Stimulated activated CD8-positive, alpha-beta memory T cell treated with anti-CD3 and anti-CD28 coated beads, Interleukin-15, amount 100 ng/mL, for 48 hours (primary cell): ENCODE measurements around the gene MROH9.

Source experiments
- DNase-seq, 2 donors: peaks; one replicate each; pipeline ENCODE4 v3.0.0-alpha.2; 2020; ENCODE audit warnings: low read depth in 2 of 2

The MROH9 gene

DNA sequence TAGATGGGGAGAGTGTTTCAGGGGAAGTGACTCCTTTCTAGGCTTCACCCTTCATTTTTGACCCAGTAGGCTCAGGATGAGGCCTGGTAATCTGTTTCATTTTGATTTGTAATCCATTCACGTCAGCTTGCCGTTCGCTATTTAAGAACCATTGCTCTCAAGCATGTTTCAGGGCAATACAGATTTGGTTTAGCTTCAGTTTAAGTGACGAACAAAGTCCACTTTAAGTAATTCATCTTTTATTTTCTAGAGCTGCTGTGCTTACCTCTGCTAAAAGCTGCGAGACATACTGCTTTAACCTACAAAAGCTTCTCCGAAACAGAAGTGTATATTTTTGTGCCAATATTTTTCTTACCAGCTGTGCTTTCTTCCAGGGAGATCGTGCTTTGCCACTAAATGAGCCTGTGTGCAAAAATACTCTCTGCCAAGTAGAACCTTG is 146.4 kb downstream of the MROH9 start:
- no peak for DNase-seq

GRCh38 chr1:171082606-171083005 is 147.3 kb downstream of the MROH9 start:
- DNase-seq, result no peak

GRCh38 chr1:171083222-171083621 is 147.9 kb downstream of the MROH9 start:
- DNase-seq, result no peak

DNA sequence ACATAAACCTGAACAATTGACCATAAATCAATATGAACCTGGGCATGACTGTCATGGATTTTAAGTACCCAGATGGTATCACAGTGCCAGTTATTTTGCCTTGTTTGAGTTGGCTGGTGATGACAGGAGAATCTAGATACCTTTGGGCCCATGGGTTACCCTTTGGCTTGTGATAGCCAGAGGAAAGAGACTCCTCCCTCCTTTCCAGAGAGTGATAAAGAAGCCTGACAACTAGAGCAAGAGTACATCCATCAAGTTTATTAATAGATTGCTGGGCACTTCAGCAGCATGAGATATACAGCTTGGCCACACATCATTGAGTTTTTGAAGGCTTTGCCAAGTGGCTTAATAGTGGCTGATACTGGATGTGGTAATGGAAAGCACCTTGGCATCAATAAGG is 148.8 kb downstream of the MROH9 start:
- DNase-seq, result no peak

GRCh38 chr1:171084870-171085269 is 149.5 kb downstream of the MROH9 start:
- no peak for DNase-seq

DNA sequence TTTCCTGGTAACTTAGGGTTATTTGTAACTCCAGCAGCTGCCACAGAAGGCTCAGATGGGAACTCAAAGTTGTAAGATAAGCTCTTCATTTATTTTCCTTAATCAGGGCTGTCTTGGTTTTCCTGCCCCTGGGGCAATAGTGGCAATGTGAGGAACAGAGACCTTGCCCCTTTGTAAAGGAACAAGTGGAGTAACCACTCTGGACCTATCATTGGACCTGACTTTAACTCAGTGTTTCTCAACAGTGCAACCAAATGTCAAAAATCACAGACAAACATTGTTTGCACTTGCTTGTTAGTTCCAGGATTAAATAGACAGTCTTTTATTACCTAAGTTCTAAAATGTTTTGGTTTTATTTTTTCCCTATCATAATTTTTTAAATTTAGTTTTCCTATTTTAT is 152.6 kb downstream of the MROH9 start:
- DNase-seq, result no peak

- no peak for DNase-seq
Observed at GRCh38 chr1:171090604-171091003, 155.3 kb downstream of the MROH9 start, which contains the start of gene FMO3. Gene FMO3, plus strand, starts transcription at chr1:171090905. Its CDS starts 1,754 bp downstream, at chr1:171092659.

- DNase-seq, result no peak
Observed at GRCh38 chr1:171103862-171104261, 168.5 kb downstream of the MROH9 start.

- DNase-seq, result no peak
Observed at GRCh38 chr1:171107262-171107940, 172.1 kb downstream of the MROH9 start.

DNA sequence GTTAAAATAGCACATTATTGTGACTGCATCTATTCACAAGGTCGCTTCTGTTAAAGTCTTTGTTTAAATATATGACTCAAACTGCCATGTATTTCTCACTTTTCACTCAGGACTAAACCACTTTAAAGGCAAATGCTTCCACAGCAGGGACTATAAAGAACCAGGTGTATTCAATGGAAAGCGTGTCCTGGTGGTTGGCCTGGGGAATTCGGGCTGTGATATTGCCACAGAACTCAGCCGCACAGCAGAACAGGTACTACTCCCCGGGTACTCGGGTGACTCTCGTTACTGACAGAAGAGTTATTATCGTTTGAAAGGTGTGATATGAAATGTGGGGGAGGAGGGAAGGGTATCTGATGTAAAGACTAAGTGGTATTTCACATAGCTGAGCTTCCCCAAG is 172.6 kb downstream of the MROH9 start:
- no peak for DNase-seq

DNA sequence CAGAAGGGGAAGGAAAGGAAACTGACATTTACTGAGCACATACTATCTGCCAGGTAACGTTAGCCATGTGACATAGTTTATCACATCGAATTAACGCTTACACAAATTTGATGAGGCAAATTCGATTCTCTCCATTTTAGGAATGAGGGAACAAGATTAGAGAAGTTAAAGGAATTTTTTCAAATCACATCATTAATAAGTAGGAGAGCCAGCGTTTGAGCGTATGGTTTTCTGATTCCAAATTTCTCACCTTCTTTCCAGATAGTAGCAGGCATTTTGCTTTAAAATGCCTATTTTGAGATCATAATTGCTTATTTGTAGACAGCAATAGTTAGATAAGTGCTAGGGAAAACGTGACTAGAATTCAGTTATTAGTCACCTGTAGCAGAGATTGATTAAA is 174.6 kb downstream of the MROH9 start:
- no peak for DNase-seq

DNA sequence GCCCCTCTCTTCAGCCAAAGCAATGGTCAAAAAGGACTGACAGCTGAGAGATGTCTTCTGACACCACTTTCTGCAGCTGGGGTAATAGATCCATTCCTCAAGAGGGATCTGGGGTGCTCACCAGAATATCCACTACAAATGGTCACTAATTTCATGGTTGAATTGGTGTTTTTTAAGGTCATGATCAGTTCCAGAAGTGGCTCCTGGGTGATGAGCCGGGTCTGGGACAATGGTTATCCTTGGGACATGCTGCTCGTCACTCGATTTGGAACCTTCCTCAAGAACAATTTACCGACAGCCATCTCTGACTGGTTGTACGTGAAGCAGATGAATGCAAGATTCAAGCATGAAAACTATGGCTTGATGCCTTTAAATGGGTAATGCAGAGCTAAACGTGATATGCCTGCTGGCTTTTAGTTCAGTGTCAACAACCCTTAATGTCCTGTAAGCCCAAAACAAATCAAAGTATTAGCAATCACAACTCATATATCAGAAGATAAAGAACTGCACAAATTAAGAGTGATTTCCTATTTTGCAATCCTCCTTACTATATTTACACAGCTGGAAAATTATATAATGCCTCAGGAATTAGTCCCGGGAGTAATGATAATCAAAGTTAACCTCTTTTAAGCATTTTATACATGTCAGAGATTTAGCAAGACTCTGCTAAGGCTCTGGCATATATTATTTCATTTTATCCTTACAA is 175.4 kb downstream of the MROH9 start:
- no peak for DNase-seq

GRCh38 chr1:171112119-171112518 is 176.8 kb downstream of the MROH9 start:
- no peak for DNase-seq

DNA sequence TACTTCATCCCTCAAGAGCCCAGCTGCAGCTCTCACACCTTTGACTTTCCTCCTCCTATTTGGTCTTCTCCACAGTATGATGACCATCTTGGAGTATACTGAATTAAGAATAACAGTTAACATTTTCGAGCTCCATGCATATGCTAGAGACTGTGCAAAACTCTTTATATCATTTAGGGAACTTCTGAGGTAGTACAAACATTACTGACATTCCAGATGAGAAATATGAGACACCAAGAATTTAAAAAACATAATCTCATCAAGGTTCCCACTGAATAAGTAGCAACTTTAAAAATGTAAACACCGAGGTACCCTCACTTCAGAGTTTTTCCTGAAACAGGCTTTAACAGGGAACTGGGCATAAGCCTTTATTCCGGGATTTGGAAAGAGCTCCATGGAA is 178.0 kb downstream of the MROH9 start:
- no peak for DNase-seq
